Activated T-helper 9 cell treated with anti-CD3 and anti-CD28 coated beads, Interleukin-2, amount 50 U/mL, for 16 hours (primary cell): ENCODE measurements around the gene RBFOX1.
"Not testable (repeated sequence)": the region's sequence is repeated elsewhere in the genome, so short reads cannot be mapped to it uniquely, and the experiment has no call there.

ENCODE experiments used
- DNase-seq: peaks from one replicate; pipeline ENCODE4 v3.0.0-alpha.2; 2020; ENCODE audit warnings: low read depth

RBFOX1 gene

GRCh38 chr16:7470344-7470743, 137.7 kb downstream of the RBFOX1 start:
- DNase-seq = no peak

- DNase-seq = no peak
Observed at GRCh38 chr16:7471268-7471667, 138.6 kb downstream of the RBFOX1 start.

GRCh38 chr16:7482032-7482431, 149.4 kb downstream of the RBFOX1 start:
- DNase-seq = no peak

GRCh38 chr16:7482596-7483290, 150.1 kb downstream of the RBFOX1 start:
- DNase-seq = no peak

DNA sequence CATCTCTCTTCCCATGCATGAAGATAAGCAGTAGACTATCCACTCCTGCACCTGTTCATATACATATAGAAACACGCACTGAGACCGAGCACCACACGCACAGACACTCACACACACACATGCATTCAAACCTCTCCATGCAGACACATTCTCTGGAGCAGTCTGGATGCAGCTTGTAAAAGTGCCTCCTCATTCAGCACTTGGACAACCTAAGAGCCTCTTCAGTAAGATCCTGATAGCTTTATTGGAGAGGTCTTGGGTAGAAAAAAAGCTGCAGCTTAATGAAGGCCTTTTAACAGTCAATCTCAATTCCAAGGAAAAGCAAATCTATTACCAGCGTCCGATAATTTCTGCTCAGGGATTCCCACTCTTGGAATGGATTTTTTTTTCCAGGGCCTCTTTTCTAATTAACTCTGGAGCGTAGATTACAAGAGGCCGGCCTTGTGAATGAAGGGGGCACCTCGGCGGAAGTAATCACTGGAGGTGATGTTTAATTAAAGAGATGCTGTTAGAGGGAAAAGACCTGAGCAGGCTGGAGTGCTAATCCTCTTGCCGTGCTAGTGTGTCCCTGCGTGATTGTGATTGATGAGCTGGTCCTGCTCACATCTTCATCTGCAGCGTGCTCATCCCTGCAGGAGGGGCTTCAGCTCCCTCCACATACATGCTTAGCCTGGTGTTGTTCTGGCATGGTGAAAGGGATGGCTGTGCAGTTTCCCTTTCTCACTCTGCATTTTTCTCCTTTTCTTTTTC, 155.1 kb downstream of the RBFOX1 start:
- DNase-seq = no peak

- DNase-seq = no peak
Observed at GRCh38 chr16:7492122-7492521, 159.5 kb downstream of the RBFOX1 start.

GRCh38 chr16:7493133-7493532, 160.5 kb downstream of the RBFOX1 start:
- DNase-seq = no peak

- no peak for DNase-seq
Observed at GRCh38 chr16:7497691-7498090, 165.0 kb downstream of the RBFOX1 start.

DNA sequence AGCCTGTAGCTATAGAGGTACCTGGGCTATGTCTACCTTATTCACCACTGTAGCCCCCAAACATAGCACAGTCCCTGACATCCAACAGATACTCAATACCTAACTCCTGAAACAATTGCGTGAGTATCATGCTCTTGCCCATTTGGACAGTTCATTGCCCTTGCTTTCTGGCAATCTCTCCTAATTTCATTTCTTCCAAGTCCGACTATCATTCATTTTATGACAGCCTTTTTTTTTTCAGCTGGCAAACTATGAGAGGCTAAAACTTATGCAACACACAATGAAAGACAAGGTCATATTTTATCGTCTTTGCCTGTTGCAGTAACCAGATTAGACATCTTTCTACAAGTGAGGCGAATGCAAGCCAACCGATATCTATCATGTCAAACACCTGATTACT, 169.2 kb downstream of the RBFOX1 start:
- DNase-seq = no peak

- not testable (repeated sequence) for DNase-seq
Observed at GRCh38 chr16:7502591-7503157, 170.0 kb downstream of the RBFOX1 start.

- DNase-seq = no peak
Observed at GRCh38 chr16:7503666-7504065, 171.0 kb downstream of the RBFOX1 start.

- DNase-seq = no peak
Observed at GRCh38 chr16:7504844-7505243, 172.2 kb downstream of the RBFOX1 start.

DNA sequence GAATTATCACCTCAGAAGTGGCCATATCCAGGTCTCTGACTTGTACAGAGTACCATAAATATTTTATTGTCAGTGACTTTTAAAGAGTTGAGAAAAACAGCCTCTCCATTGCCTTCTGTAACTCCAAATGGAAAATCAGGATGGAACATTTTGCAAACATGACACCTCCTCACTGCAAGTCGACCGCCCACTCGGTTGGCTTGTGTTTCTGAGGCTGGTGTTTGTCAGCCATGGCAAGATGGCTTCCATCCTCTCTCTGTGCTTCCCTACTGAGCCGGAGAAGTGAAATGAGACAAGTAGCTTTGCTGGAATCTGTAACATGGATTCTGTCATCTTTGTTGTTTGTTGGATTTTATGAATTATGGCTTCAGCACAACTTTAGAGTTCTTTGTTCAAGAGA, 172.8 kb downstream of the RBFOX1 start:
- no peak for DNase-seq

DNA sequence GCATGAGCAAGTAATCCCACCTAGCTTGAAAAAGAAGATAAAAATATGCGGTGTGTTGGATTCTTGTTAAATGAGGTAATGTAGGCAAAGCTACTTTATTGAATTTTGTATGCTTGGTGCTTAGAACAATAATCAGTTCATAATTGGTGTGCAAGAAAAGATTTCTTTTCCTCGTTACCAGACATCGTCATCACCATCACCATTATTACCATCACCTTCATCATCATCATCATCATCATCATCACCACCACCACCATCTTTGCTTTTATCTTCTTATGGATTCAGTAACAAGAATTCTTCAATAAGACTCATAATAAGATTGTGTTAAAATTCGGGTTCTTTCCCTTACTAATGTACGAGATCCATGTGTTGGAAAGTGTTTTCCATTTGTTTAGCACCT, 173.7 kb downstream of the RBFOX1 start:
- DNase-seq = no peak

DNA sequence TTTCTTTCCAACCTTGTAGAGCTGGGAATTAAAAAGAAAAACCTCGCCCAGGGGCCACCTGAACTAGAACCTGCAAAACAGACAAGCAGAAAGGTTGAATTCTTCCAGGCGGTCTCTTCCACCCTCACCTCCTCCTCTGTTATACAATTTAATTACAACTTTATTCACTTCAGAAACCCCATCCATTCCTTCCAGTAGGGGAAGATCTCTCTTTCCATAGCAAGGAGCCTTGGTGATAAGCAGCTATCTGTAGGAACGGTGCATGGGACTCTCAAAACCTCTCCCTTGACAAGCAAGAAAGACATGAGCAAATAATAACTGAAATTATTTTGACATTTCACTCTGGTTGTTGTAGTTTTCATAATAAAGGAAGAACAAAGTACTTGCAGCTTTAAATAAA, 176.0 kb downstream of the RBFOX1 start:
- no peak for DNase-seq

DNA sequence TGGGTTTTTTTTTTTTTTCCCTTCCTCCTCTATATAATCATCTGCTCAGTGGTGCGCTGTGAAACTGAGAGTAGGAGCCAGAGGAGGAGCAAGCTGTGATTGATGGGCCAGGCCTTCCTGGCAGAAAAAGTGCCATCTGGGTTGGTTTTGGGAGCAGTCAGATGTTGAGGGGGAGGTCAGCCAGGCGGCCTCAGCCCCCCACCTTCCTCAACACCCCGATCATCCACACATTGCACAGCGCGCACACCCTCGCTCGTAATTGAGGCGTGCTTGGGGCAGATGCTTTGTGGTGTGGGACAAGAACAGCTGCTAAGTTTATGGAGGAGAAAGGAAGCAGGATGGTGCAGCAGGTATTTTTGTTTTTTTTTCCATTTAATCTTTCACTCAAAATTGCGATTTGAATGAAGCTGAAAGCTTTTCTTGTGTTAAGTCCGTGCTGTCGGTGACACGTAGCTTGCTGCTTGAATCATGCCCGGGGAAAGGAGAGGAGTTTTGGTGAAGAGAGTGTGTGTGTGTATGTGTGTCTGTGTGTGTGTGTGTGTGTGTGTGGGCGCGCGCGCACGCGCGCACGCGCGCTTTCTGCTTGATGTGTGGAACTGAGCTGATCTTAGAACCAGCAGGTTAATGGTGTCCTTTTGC, 177.4 kb downstream of the RBFOX1 start:
- DNase-seq = no peak

GRCh38 chr16:7511549-7512260, 179.1 kb downstream of the RBFOX1 start:
- DNase-seq = no peak

- DNase-seq = no peak
Observed at GRCh38 chr16:7512503-7512902, 179.9 kb downstream of the RBFOX1 start.

DNA sequence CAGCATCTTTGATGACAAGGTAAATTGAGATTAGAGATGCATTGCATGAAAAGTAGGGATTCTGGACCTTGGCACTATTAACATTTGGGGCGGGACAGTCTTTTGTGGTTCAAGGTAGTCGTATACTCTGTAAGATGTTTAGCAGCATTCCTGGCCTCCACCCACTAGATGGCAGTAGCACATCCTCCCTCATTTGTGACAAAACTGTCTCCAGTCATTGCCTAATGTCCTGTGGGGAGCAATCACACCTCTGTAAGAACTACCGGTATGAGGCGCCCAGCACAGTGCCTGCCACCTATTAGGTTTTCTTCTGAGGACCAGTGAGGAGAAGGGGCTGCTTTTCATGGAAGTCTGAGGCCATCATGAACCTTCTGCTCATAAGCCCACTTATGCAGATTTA, 180.8 kb downstream of the RBFOX1 start:
- no peak for DNase-seq

GRCh38 chr16:7515543-7515942, 182.9 kb downstream of the RBFOX1 start:
- no peak for DNase-seq

GRCh38 chr16:7517496-7517895, 184.9 kb downstream of the RBFOX1 start:
- DNase-seq = no peak

- DNase-seq = no peak
Observed at GRCh38 chr16:7518158-7518557, 185.5 kb downstream of the RBFOX1 start.
